GM12878 (cell line): ENCODE measurements around the gene ARAP1.

Source experiments
- CTCF ChIP-seq, 3 experiments: IDR thresholded peaks in 2 of 3; conservative IDR thresholded peaks in 1 of 3; 2 replicates each; pipeline ENCODE4 v1.5.1; 2011; ENCODE audit warnings: low read depth in 3 of 3, low read length in 3 of 3, mild to moderate bottlenecking in 3 of 3, control low read depth in 2 of 3, moderate library complexity in 2 of 3, inconsistent platforms in 1 of 3, mixed read lengths in 1 of 3; ENCODE audit not compliant: control insufficient read depth in 2 of 3, insufficient read depth in 1 of 3; ENCODE audit errors: extremely low read depth in 1 of 3
- HDGF ChIP-seq: fragments of 450-650 bp; IDR thresholded peaks from 2 replicates; pipeline ENCODE4 v1.6.1; 2016; ENCODE audit warnings: antibody characterized with exemption
- POLR2A ChIP-seq: IDR thresholded peaks from 2 replicates; pipeline ENCODE4 v1.6.1; 2011; ENCODE audit warnings: low read depth, mild to moderate bottlenecking, low read length
- SIN3A ChIP-seq: IDR thresholded peaks from 2 replicates; pipeline ENCODE4 v1.6.1; 2012; ENCODE audit warnings: low read depth, low read length, improper control_type of control experiment
- TAF1 ChIP-seq: IDR thresholded peaks from 2 replicates; pipeline ENCODE4 v1.6.1; 2011; ENCODE audit warnings: mild to moderate bottlenecking, low read depth, low read length, borderline replicate concordance

- TF ChIP-seq CTCF (IDR thresholded peaks at IDR 0.05 in 2 of 3, conservative IDR thresholded peaks at IDR 0.05 in 1 of 3; ENCODE audit: control insufficient read depth in 2 of 3, extremely low read depth in 1 of 3, insufficient read depth in 1 of 3, low read depth in 3 of 3, low read length in 3 of 3): no peak
- TF ChIP-seq SIN3A: no peak
- no peak for TF ChIP-seq POLR2A
- TF ChIP-seq HDGF: no peak
- no peak for TF ChIP-seq TAF1
Observed at GRCh38 chr11:72686639-72687220, 65.5 kb downstream of the ARAP1 start.
